MCF 10A (cell line): ENCODE measurements around the gene LDLRAP1. TPM values are rescaled to one million over a fixed set of nuclear protein-coding genes. Genes with fewer than 3 reads are reported as not detected.
A peak's percentile ranks its signal among the peaks of the same experiment; 100 is the strongest.

Experiments used
- BruUV-seq: library from RNA; stranded (reverse); fragments of 400-500 nt; replicated peaks from 2 replicates; lab custom pipeline; 2021; lab: Mats Ljungman, UMichigan
- CTCF ChIA-PET: fragments of 300-600 bp; sonication (Branson Sonifier 250); formaldehyde crosslinking; extraction: SDS; loops from one replicate; lab custom pipeline; 2021; ENCODE audit warnings: antibody characterized with exemption, inconsistent platforms; lab: Yijun Ruan, JAX
- POLR2A ChIA-PET: fragments of 300-600, 350-650 bp; sonication (Branson Sonifier 250); formaldehyde crosslinking; extraction: SDS; loops from one replicate; lab custom pipeline; 2020; ENCODE audit warnings: antibody characterized with exemption, inconsistent platforms; lab: Yijun Ruan, JAX
- DNase-seq: peaks from one replicate; pipeline ENCODE4 v3.0.0-alpha.2; 2018; ENCODE audit not compliant: unreplicated experiment
- H3K27ac Mint-ChIP-seq: one replicate; pipeline ENCODE4 v1.8.0; 2022; ENCODE audit warnings: mild to moderate bottlenecking, low read depth, mixed read lengths; ENCODE audit not compliant: unreplicated experiment
- H3K27me3 Mint-ChIP-seq: one replicate; pipeline ENCODE4 v1.8.0; 2022; ENCODE audit warnings: mixed read lengths; ENCODE audit not compliant: insufficient read depth, unreplicated experiment
- H3K36me3 Mint-ChIP-seq: one replicate; pipeline ENCODE4 v1.8.0; 2022; ENCODE audit warnings: mild to moderate bottlenecking, moderate library complexity, mixed read lengths; ENCODE audit not compliant: insufficient read depth, unreplicated experiment
- H3K4me1 Mint-ChIP-seq: one replicate; pipeline ENCODE4 v1.8.0; 2022; ENCODE audit warnings: mixed read lengths; ENCODE audit not compliant: insufficient read depth, unreplicated experiment
- H3K4me3 Mint-ChIP-seq: one replicate; pipeline ENCODE4 v1.8.0; 2022; ENCODE audit warnings: mild to moderate bottlenecking, moderate library complexity, mixed read lengths; ENCODE audit not compliant: unreplicated experiment
- H3K9me3 Mint-ChIP-seq: one replicate; pipeline ENCODE4 v1.8.0; 2022; ENCODE audit warnings: mixed read lengths; ENCODE audit not compliant: unreplicated experiment
- CTCF ChIP-seq: fragments of 200-600 bp; IDR thresholded peaks from one replicate; pipeline ENCODE4 v1.8.0; 2022; ENCODE audit warnings: antibody characterized with exemption, mild to moderate bottlenecking; ENCODE audit not compliant: unreplicated experiment
- intact Hi-C: fragments of 100-400 bp; cut with micrococcal nuclease; formaldehyde crosslinking; loops from 2 replicates; pipeline ENCODE4 v1.14.1; 2022
- total RNA-seq: library from RNA; stranded (reverse); gene quantifications from 2 replicates; pipeline ENCODE4 v1.2.3, GENCODE V29; 2022

Gene LDLRAP1
- total RNA-seq, 1 experiment from 2014 or later: 10.3 TPM

- ChIA-PET POLR2A (interaction anchor here (0.6 kb wide), 1 partner anchor 260 kb away, joined by 3 read pairs; no protein-coding TSS in a partner anchor), CTCF (interaction anchor here (1.3 kb wide), 1 partner anchor 28 kb away, joined by 5 read pairs; the partner anchor contains the start of gene LDLRAP1)
- no peak for TF ChIP-seq CTCF
- Mint-ChIP-seq H3K4me3 (no peak overlapping the region), H3K27me3 (no peaks in the 10 kb centered on the region), H3K4me1 (no peaks in the 10 kb centered on the region), H3K36me3 (no peaks in the 10 kb centered on the region), H3K27ac (no peak overlapping the region), H3K9me3 (no peaks in the 10 kb centered on the region)
- intact Hi-C loops: no loop called here
- no peak for DNase-seq
- no TSS peak for BruUV-seq
Measured at GRCh38 chr1:25515033-25515432, 28.4 kb upstream of the LDLRAP1 start.

GRCh38 chr1:25516686-25517085 lies 26.7 kb upstream of the LDLRAP1 start:
- no peaks in the 10 kb centered on the region for H3K36me3 Mint-ChIP-seq
- no peak for DNase-seq
- H3K27ac Mint-ChIP-seq: no peak overlapping the region
- H3K27me3 Mint-ChIP-seq: no peaks in the 10 kb centered on the region
- intact Hi-C loops: no loop called here
- POLR2A ChIA-PET: no interaction called here
- no peak for TF ChIP-seq CTCF
- no peaks in the 10 kb centered on the region for H3K9me3 Mint-ChIP-seq
- no peak overlapping the region for H3K4me3 Mint-ChIP-seq
- BruUV-seq: no TSS peak
- CTCF ChIA-PET: interaction anchor here (0.6 to 0.9 kb wide), 2 partner anchors 13 to 983 kb away, joined by 3 read pairs; no protein-coding TSS in a partner anchor
- no peaks in the 10 kb centered on the region for H3K4me1 Mint-ChIP-seq

GRCh38 chr1:25517476-25518394 lies 25.7 kb upstream of the LDLRAP1 start:
- Mint-ChIP-seq H3K27ac (no peak overlapping the region), H3K27me3 (no peaks in the 10 kb centered on the region), H3K4me1 (no peaks in the 10 kb centered on the region), H3K36me3 (no peaks in the 10 kb centered on the region), H3K9me3 (no peaks in the 10 kb centered on the region), H3K4me3 (no peak overlapping the region)
- DNase-seq: no peak
- intact Hi-C loops: no loop called here
- CTCF ChIA-PET: no interaction called here
- BruUV-seq: no TSS peak
- POLR2A ChIA-PET: interaction anchor here (0.7 kb wide), 1 partner anchor 242 kb away, joined by 3 read pairs; no protein-coding TSS in a partner anchor
- no peak for TF ChIP-seq CTCF

GRCh38 chr1:25519624-25520023 lies 23.8 kb upstream of the LDLRAP1 start:
- BruUV-seq: no TSS peak
- peak; percentile 35 for DNase-seq

More at GRCh38 chr1:25519624-25520023, 23.8 kb upstream of the LDLRAP1 start:
- Mint-ChIP-seq H3K4me3 (no peak overlapping the region), H3K27me3 (no peaks in the 10 kb centered on the region), H3K27ac (no peak overlapping the region), H3K9me3 (no peaks in the 10 kb centered on the region), H3K4me1 (no peaks in the 10 kb centered on the region), H3K36me3 (no peaks in the 10 kb centered on the region)
- intact Hi-C loops: loop anchor here (5.0 to 10.0 kb wide), 3 partner anchors 115 to 293 kb away; no protein-coding TSS in a partner anchor
- POLR2A ChIA-PET: interaction anchor here (0.7 to 0.9 kb wide), 2 partner anchors 18 to 229 kb away, joined by 3 read pairs; no protein-coding TSS in a partner anchor
- TF ChIP-seq CTCF: no peak
- CTCF ChIA-PET: interaction anchor here (0.7 to 2.6 kb wide), 17 partner anchors 12 to 307 kb away, joined by 3 to 11 read pairs (median 4); no protein-coding TSS in a partner anchor
